GM19463 (cell line): ENCODE data around the gene PDCD4.

Experiments used
- ATAC-seq: cut with Tn5 transposase; IDR thresholded peaks from one replicate; pipeline ENCODE4 v1.9.1; 2021; ENCODE audit warnings: mild to moderate bottlenecking, moderate library complexity; ENCODE audit not compliant: unreplicated experiment

The PDCD4 gene

DNA sequence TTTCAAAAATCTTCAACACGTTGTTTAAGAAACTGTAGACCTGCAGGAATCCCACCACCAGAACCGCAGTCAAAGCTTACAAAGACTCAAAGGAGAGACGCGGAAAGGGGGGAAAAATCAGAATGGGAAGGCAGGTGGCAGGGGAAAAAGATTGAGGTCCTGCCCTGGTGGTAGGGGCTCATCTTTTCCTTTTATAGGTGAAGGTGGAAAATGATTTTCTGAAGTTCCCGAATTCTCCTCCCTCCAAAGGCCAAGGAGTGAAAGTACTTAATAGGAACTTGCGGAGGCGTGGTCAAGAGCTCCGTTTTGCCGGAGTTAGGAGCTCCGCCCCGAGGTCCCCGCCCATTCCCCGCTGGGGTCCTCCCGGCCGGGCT is 46.5 kb downstream of the PDCD4 start:
- no peak for ATAC-seq

DNA sequence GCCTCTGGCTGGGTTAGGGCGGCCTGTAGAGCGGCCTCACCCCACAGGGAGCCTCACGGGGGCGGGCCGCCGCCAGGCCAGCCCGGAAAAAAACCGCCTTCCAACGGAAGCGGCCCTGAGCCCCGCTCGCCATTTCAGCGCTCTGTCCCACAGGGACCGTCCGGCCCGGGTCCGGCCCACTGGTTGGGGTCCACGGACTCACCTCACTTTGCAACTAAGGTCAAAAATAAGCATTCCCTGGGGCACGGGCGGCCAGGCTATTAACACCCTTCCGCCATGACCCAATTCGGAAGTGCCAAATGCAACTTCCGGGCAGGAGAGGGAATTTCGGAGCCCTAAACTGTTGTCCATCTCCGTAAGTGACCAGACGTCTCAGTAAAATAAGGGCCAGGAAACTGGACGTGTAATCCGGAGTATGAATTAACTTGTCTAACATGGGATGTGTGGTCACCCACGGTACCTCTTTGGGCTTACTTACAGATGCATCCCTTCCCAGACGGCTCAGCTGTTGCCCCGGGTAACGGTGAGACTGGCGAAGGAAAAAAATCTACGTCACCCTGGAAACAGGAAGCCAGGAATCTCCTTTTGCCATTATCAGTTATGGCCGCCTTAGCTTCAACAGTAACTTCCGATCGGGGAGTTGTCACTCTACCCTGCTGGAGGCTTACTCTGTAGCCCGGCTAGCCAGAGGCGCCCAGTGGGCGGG is 47.1 kb downstream of the PDCD4 start, which contains the start of gene BBIP1:
TSS of gene BBIP1 (minus strand) at position 538 of the 706 bp plus-strand sequence. CDS start 1,023 bp downstream, outside the sequence.
- peak; percentile 79 for ATAC-seq

DNA sequence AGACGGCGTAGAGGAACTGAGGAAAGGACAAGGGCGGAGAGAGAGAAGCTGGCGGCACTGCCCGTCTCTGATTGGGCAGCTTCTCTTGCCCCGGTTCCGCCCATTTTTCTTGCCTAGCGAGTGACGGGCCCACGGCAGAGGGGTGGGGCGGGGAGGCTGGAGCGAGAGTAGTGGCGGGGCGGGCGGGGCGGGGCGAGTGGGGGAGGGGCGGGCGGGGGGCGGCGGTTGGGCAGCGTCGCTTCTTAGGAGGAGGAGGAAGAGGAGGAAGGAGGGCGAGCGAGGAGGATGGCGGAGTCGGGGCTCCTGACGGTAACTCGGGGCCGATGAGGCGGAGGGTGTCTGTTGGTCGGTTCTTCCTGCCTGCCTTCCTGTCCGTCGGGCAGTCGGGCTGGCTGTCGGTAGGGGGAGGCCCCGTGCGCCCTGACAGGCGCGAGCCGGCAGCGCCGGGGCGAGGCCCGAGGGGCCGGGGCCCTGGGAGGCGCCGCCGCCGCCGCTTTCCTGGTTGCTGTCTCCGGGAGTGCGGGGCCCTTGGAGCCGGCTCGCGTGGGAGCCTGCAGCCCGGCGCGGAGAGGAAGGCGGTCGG is 47.7 kb downstream of the PDCD4 start, which contains the start of gene SHOC2:
TSS of gene SHOC2 (plus strand) at position 256 of the 583 bp plus-strand sequence. CDS start 44,755 bp downstream, outside the sequence.
- ATAC-seq: peak; percentile 7

DNA sequence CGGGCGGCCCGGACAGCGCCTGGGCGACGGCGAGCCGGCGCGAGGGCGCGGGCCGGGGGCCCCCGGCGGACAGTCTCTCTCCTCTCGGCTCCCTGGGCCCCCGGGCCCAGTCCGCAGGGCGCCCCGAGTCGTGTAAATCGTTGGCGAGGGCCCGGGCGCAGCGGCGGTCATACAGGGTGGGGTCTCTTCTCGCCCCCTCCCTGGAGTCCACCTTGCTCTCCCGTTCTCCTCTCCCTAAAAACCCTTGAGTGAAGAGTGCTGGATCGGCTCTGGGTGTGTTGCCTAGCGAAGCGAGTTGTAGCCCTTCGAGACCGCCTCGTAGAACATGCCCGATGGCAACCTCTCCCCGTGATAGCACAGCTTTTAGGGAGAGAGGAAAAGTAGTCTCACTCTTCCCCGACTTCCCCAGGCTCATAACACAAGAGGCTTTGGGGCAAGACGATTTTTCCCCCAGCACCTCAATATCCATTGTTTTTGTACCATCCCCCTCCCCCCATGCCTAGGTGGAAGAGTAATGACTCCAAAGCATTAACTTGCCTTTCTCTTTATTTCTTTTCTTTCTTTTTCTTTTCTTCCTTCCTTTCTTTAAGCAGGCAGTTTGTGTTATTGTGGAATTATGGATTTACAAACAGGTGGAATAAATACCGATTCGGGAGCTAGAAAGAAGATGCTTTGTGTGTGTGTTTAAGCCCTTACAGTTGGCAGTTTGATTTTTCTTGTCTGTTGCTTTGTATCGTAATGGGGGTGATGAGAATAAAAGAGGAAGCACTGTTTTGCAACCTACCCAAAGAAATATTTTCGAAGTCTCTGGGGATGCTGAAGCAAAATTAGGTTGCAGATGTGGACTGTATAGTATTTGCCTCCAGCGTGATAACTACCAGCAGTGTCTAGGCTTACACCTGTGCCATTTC is 48.5 kb downstream of the PDCD4 start:
- peak; percentile 19 for ATAC-seq

DNA sequence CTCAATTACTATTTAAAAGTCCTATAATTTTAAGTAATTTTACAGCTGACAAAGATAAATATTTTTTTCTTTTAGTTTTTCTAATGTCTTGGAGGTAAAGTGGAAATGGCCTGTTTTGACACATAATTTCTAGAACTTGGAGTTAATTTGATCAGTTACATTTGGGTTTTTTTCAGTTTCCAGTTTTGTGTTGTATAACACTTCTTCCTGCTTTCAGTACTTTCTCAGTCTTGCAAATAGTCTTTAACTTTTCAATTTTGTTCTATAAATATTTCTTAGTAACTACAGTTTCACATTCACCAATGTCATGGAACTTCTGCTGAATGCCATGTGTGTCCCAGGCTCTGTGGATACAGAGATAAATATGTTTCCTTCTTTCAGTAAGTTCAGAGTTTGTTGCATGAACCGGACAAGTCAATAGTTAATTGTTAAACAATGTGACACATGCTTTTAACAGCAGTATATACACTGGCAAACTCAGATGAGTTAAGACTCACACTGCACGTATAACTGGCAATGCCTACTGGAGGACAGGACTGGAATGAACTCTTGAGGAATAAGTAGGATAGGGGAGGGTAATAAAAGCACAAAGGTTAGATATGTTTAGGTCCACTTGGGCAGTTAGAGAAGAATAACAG is 52.2 kb downstream of the PDCD4 start:
- ATAC-seq: peak; percentile 15

DNA sequence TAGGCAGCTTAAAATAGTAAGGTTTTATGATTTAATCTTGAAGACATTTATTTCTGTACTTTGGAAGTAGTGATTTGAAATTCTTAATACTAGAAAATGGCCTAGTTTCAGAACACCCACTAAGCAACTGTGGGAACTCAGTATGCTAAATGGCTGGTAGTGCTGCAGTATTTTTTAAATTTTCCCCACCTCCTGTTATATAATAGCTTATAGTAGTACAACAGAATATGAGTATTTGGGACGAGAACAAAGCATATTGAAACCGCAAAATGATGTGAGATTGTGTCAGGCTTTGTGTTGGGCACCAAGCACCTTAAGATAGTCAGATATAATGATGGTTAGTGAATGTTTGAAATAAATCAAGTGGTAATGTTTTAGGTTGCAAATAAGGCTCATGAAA is 55.7 kb downstream of the PDCD4 start:
- no peak for ATAC-seq

DNA sequence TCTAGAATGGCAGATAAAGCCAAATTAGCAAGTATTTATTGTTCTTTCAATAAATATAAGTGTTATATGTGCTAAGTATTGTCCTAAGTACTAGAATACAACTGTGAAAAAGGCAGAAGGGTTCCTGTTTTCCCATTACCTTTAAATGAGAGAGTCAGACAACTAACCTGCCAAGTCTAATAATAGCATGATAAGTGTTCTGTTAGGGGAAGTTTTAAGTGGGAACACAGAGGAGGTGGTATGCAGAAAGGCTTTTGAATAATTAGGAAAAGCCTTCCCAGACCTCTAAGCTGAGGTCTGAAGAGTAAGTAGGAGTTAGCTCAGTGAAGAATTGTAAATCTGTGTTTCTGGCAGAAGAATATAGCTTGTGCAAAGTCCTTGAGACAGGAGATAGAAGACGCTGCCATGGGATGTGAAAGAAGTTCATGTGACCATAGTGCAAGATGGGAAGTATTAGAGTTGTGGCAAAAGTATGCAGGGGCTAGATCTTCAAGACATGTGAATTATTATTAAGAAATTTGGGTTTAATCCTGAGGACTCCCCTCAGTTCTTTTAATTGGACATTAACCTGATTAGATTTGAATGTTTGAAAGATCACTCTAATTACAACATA is 60.1 kb downstream of the PDCD4 start:
- no peak for ATAC-seq

DNA sequence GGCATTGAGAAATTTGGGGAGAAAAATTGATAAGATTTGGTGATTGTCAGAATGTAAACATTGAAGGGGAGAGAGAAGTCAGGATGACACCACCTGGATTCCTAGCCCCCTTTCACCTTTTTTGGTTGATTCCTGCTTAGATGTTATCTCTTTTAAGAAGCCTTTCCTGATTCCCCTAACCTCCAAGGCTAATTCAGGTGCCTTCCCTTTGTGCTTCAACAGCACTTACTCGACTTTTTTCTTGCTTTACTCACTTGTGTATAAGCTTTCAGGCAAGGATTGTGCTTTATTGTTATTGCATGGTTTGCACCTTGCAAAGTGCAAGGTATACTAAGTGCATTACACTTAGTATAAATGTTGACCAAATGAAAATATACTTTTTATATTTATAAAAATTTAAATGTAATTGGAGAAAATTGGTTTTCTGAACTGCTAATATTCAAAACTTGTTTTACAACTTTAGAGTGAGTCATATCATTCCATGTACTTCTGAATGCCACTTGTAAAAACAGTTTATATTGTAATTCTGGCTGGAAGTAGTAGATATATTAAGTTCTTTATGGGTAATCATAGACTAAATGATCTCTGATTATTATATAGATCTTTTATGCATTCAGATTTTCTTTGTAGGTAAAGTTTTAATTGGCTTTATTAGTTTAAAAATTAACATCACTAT is 60.9 kb downstream of the PDCD4 start:
- no peak for ATAC-seq

DNA sequence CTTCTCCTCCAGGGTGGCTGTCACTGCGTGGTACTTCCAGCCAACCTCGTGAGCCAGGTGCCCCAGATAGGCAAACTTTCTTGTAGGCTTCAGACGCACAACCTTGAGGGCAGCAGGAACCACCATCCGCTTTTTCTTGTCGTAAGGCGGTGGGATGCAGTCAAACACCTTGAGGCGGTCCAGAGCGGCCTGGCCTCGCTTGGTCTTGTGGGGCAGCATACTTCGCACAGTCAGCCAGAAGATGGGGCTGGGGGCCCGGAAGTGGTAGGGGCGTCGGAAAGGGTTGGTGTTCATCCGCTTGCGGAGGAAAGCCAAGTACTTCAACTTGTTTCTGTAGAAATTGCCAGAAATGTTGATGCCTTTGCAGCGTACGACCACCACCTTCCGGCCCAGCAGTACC is 65.0 kb downstream of the PDCD4 start:
- ATAC-seq: no peak

DNA sequence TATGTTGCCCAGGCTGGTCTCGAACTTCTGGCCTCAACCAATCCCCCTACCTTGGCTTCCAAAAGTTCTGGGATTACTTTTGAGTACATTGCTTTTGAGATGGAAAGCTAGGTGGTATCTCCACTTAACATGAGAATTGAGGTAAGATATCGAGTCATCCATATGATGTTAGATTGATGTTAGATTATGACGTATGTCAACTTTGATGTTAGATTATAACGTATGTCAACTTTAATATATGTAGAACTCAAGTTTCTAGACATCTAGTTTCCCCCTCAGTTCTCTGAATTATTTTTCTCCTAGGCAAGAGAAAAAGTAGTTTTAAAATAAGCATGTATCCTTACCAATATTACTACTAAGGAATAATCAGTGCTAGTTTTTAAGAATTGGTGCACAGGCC is 67.7 kb downstream of the PDCD4 start:
- no peak for ATAC-seq

DNA sequence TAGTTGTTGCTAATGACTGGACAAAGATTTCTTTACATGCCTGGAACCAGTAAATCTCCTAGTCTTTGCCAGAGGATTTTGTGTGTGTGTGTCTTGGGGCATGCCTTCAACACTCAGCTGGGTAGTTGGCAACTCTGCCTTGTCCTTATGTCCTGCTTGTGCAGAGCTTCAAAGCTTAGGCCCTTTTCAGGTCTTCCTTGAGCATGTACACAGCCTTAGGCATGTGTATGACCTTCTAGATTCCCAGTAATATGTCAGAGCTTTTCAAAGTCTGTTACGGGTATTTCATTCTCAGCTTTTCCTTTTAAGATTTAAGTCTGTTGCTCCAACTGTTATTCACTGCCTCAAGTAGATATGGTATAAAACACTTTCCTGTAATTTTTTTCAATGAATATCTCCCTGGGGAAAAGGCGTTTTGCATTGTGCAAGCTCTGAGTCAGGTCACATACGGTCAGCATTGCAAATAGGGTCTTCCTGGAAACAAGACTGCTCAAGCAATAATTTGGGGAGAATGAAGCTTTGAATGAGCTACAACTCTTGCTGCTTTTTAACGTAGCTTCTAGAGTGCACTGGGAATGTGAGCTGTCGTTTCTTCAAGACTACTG is 73.2 kb downstream of the PDCD4 start:
- no peak for ATAC-seq

DNA sequence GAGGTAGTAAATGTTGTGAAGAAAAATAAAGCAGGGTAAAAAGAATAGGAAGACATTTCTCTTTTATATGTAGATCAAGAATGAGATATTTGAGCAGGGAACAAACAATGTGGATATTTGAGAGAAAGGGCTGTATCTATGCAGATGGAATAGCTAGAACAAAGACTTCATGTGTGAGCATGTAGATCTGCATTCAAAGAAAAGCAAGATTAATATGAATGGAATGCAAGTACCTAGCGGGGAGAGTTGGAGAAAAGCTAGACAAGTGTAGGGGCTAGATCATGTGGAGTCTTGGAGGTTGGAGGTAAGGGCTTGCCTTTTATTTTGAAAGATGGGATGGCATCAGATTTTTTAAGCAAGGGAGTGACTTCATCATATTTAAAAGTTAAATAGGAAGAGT is 74.8 kb downstream of the PDCD4 start:
- ATAC-seq: no peak

DNA sequence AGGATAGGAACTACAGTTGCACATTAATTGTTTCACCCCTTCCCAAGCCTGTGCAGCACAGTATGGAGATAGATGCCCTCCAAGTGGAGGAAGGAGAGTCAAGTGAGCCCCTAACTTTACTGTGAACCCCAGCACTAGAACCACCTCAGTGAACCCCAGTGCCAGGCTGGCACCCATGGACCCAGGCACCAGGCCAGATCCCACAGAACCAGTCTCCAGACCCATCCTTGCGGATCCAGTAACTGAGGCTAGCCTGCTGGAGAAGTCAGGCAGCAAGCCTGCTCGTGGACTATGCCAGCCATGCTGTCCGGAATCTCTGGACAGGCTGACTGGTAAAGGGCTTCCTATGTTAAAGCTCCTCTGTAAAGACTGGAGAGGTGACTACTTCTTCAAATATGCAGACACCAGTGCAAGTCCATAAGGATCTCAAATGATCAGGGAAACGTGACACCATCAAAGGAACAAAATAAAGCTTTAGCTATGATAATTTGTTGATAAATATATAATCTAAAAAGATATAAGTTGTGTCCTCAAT is 75.4 kb downstream of the PDCD4 start:
- ATAC-seq: no peak
